ENCODE measurements around the gene DENND2A.

- no peak for TF ChIP-seq POLR2A (IDR thresholded peaks at IDR 0.05)
- TF ChIP-seq POLR2AphosphoS5 (IDR thresholded peaks at IDR 0.05), result no peak
Observed at GRCh38 chr7:140600341-140600740, 40.3 kb downstream of the DENND2A start.

All from spleen (tissue), 3 donors.